T-helper 17 cell (primary cell): ENCODE results near the gene ONECUT2. TPM values are rescaled to one million over a fixed set of nuclear protein-coding genes. Genes with fewer than 3 reads are reported as not detected.
"Not testable (repeated sequence)": the region's sequence is repeated elsewhere in the genome, so short reads cannot be mapped to it uniquely, and the experiment has no call there.

Source experiments
- ATAC-seq: fragments of 150-1000 bp; cut with Tn5 transposase; 2 replicates; pipeline ENCODE4 v1.10.0; 2021; ENCODE audit warnings: mild to moderate bottlenecking, moderate library complexity
- DNase-seq, 3 donors: peaks; one replicate each; pipeline versions ENCODE4 v3.0.0 to v3.0.0-alpha.2; 2020 to 2021
- H3K9me3 ChIP-seq: one replicate; pipeline ENCODE4 v1.7.0; 2013; ENCODE audit warnings: low read length, mild to moderate bottlenecking; ENCODE audit not compliant: control insufficient read depth, poor library complexity, severe bottlenecking
- H3K27ac Mint-ChIP-seq: one replicate; pipeline ENCODE4 v1.8.0; 2022; ENCODE audit warnings: mild to moderate bottlenecking, moderate library complexity, mixed read lengths
- H3K27me3 Mint-ChIP-seq: one replicate; pipeline ENCODE4 v1.8.0; 2022; ENCODE audit warnings: mixed read lengths
- H3K36me3 Mint-ChIP-seq: one replicate; pipeline ENCODE4 v1.8.0; 2022; ENCODE audit warnings: low read depth, mixed read lengths
- H3K4me1 Mint-ChIP-seq: one replicate; pipeline ENCODE4 v1.8.0; 2022; ENCODE audit warnings: mild to moderate bottlenecking, mixed read lengths
- H3K4me3 Mint-ChIP-seq: one replicate; pipeline ENCODE4 v1.8.0; 2022; ENCODE audit warnings: mild to moderate bottlenecking, moderate library complexity, mixed read lengths
- total RNA-seq, 4 donors: library from RNA in 2 of 4; stranded (reverse) in 2 of 4; gene quantifications; one replicate each; pipeline ENCODE4 v1.2.3 and lab custom pipeline; 2022 to 2026

The ONECUT2 gene
- not detected for total RNA-seq
- 0.15 to 0.35 reads per million in 2 donors for total RNA-seq (lab: John Stamatoyannopoulos, UW)

- peaks cover 1% of the 10 kb centered on the region for H3K9me3 ChIP-seq
- Mint-ChIP-seq H3K27me3 (peaks cover 85% of the 10 kb centered on the region), H3K4me3 (peak within 1 kb of the TSS; percentile 83), H3K36me3 (no peaks in the 10 kb centered on the region), H3K27ac (no peak within 1 kb of the TSS), H3K4me1 (peaks cover 7% of the 10 kb centered on the region)
- DNase-seq (peak; percentile 27 to 41 (median 32)), ATAC-seq (peak; percentile 87)
Observed at GRCh38 chr18:57434536-57435494, at the start of gene ONECUT2. Gene ONECUT2, plus strand, starts transcription at chr18:57435374. Its CDS starts 343 bp downstream, at chr18:57435717.

DNA sequence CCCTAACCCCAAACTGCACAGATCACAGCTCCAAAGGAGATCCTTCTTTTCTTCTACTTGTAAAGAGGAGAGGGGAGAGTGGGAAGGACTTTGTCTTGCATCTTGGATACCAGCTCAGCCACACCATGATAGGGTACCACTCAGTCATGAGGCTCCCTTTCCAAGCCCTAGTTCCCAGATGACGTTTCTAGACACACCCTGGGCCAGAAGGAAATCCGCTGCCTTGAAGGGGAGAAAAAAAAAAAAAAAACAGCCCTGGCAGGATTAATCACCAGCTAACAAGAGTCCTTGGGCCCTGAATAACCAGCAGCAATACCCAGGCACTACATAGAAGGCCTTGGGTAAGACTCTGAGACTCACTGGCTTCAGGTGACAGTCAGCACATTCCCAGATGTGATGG lies 45.9 kb upstream of the ONECUT2 start:
- Mint-ChIP-seq H3K4me1 (no peaks in the 10 kb centered on the region), H3K4me3 (no peak overlapping the region), H3K27ac (no peak overlapping the region), H3K27me3 (peaks cover 6% of the 10 kb centered on the region), H3K36me3 (peaks cover 2% of the 10 kb centered on the region)
- H3K9me3 ChIP-seq: no peaks in the 10 kb centered on the region
- no peak for ATAC-seq
- no peak for DNase-seq

DNA sequence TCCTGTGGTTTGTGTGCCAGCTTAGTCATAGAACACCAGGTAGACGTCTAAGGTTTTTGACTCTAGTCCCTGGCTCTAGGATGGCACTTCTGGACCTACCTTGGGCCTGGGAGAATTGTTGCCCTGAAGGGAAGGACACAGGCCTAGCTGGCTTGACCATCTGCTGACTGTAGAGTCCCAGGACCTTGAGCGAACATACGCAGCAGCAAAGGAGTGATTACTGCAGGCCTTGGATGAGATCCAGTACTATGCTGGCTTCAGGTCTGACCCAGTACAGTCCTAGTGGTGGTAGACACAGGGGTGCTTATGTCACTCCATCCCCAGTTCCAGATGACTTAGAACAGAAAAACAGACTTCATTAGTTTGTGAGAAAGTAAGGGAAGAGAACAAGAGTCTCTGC lies 45.1 kb upstream of the ONECUT2 start:
- DNase-seq (no peak), ATAC-seq (no peak)
- Mint-ChIP-seq H3K4me3 (no peak overlapping the region), H3K27me3 (peaks cover 6% of the 10 kb centered on the region), H3K4me1 (no peaks in the 10 kb centered on the region), H3K36me3 (peaks cover 2% of the 10 kb centered on the region), H3K27ac (no peak overlapping the region)
- H3K9me3 ChIP-seq: no peaks in the 10 kb centered on the region

- DNase-seq, H3K9me3 ChIP-seq, H3K27ac Mint-ChIP-seq, H3K27me3 Mint-ChIP-seq, H3K4me3 Mint-ChIP-seq, H3K36me3 Mint-ChIP-seq, H3K4me1 Mint-ChIP-seq, ATAC-seq: not testable (repeated sequence)
Observed at GRCh38 chr18:57394749-57395148, 40.4 kb upstream of the ONECUT2 start.

DNA sequence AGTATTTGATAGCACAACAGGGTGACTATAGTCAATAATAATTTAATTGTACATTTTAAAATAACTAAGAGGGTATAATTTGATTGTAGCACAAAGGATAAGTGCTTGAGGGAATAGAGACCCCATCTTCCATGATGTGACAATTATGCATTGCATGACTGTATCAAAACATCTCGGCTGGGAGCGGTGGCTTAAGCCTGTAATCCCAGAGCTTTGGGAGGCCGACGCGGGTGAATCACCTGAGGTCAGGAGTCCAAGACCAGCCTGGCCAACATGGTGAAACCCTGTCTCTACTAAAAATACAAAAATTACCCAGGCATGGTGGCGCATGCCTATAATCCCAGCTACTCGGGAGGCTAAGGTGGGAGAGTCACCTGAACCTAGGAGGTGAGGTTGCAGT lies 38.3 kb upstream of the ONECUT2 start:
- not testable (repeated sequence) for H3K4me3 Mint-ChIP-seq, H3K27me3 Mint-ChIP-seq, H3K27ac Mint-ChIP-seq, DNase-seq, H3K4me1 Mint-ChIP-seq, H3K36me3 Mint-ChIP-seq, ATAC-seq, H3K9me3 ChIP-seq

GRCh38 chr18:57397440-57398132 lies 37.6 kb upstream of the ONECUT2 start:
- Mint-ChIP-seq H3K27ac (no peak overlapping the region), H3K4me1 (no peaks in the 10 kb centered on the region), H3K27me3 (no peaks in the 10 kb centered on the region), H3K36me3 (peaks cover 2% of the 10 kb centered on the region), H3K4me3 (no peak overlapping the region)
- no peaks in the 10 kb centered on the region for H3K9me3 ChIP-seq
- ATAC-seq: no peak
- DNase-seq: no peak

- H3K9me3 ChIP-seq: no peaks in the 10 kb centered on the region
- no peak for ATAC-seq
- no peak overlapping the region for H3K27ac Mint-ChIP-seq
- no peaks in the 10 kb centered on the region for H3K4me1 Mint-ChIP-seq
- no peak overlapping the region for H3K4me3 Mint-ChIP-seq
- H3K36me3 Mint-ChIP-seq: no peaks in the 10 kb centered on the region
- DNase-seq: no peak
- H3K27me3 Mint-ChIP-seq: no peaks in the 10 kb centered on the region
Observed at GRCh38 chr18:57404345-57404744, 30.8 kb upstream of the ONECUT2 start.

GRCh38 chr18:57409650-57410049 lies 25.5 kb upstream of the ONECUT2 start:
- Mint-ChIP-seq H3K27me3 (no peaks in the 10 kb centered on the region), H3K27ac (no peak overlapping the region), H3K4me3 (no peak overlapping the region), H3K4me1 (no peaks in the 10 kb centered on the region), H3K36me3 (no peaks in the 10 kb centered on the region)
- DNase-seq (no peak), ATAC-seq (no peak)
- H3K9me3 ChIP-seq: no peaks in the 10 kb centered on the region

DNA sequence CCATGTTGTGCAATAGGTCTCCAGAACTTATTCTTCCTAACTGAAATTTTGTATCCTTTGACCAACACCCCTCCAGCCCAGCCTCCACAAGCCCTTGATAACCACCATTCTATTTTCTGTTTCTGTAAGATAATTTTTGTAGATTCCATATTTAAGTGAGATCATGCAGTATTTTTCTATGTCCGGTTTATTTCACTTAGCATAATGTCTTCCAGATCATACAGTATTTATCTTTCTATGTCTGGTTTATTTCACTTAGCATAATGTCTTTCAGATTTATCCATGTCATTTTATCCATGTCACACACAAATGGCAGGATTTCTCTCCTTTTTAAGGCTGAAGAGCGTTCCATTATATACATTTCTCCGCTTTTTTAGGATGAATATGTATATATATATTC lies 24.4 kb upstream of the ONECUT2 start:
- no peak for DNase-seq
- H3K27ac Mint-ChIP-seq: no peak overlapping the region
- no peak for ATAC-seq
- no peaks in the 10 kb centered on the region for H3K4me1 Mint-ChIP-seq
- no peaks in the 10 kb centered on the region for H3K36me3 Mint-ChIP-seq
- H3K9me3 ChIP-seq: no peaks in the 10 kb centered on the region
- no peaks in the 10 kb centered on the region for H3K27me3 Mint-ChIP-seq
- no peak overlapping the region for H3K4me3 Mint-ChIP-seq

DNA sequence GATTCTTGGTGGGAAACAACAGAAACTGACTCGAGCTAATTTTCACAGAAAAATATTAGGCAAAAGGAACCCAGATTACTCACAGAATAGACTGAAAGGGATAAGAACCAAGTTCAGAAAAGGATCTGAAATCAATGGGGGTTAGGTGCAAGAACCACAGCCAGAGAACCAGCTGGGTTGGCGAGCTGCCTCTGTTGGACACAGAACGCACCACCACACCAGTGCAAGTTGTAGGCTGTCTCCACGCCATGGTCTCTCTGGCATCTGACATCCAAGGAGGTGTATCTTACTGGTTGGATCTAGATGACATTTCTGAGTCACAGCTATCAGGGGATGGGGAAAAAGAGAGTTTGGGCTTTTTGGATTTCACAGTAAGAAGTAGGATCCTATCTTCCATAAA lies 18.6 kb upstream of the ONECUT2 start:
- Mint-ChIP-seq H3K4me1 (no peaks in the 10 kb centered on the region), H3K4me3 (no peak overlapping the region), H3K27ac (no peak overlapping the region), H3K36me3 (no peaks in the 10 kb centered on the region), H3K27me3 (no peaks in the 10 kb centered on the region)
- no peak for DNase-seq
- H3K9me3 ChIP-seq: no peaks in the 10 kb centered on the region
- no peak for ATAC-seq

- Mint-ChIP-seq H3K4me3 (no peak overlapping the region), H3K36me3 (no peaks in the 10 kb centered on the region), H3K27ac (no peak overlapping the region), H3K27me3 (peaks cover 34% of the 10 kb centered on the region), H3K4me1 (no peaks in the 10 kb centered on the region)
- peaks cover 3% of the 10 kb centered on the region for H3K9me3 ChIP-seq
- DNase-seq: no peak
- no peak for ATAC-seq
Observed at GRCh38 chr18:57422313-57422872, 12.8 kb upstream of the ONECUT2 start.

DNA sequence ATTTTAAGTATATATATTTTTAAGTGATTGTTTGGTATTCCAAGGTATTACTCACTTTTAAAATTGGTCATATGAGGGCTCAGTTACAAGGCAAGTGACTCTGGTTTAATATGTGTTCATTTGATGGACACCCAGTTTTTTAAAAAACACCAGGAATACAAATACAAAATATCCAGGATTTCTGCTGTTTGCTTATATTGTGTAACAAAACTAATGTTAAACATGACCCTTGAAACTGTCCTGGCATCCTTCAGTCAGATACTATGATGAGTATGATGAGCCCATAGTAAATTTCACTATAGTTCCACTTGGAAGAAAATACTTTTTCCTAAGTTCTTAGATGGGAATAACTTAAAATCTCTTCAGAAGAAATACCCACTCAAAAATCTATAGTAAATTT lies 11.4 kb upstream of the ONECUT2 start:
- Mint-ChIP-seq H3K27me3 (peaks cover 34% of the 10 kb centered on the region), H3K36me3 (no peaks in the 10 kb centered on the region), H3K4me3 (no peak overlapping the region), H3K27ac (no peak overlapping the region), H3K4me1 (no peaks in the 10 kb centered on the region)
- ATAC-seq (no peak), DNase-seq (no peak)
- peaks cover 3% of the 10 kb centered on the region for H3K9me3 ChIP-seq

DNA sequence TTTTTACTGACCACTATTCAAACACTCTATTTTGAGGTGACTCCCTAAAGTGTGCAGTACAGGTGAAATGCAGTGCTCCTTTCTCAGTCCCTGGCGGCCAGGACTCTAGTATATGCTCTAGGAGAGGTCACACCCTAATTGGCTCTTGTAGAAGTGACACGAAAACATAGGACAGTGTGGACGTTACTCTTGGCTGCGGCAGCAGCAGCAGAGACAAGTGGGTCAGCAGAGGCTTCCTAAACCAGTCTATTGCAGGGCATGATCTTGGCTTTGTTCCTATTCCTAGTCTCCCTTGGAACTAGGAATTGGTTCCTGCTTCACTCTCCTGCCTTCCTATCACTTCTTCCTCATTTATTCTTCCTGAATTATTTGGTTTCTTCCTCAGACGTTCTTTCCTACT lies 10.1 kb upstream of the ONECUT2 start:
- no peaks in the 10 kb centered on the region for H3K36me3 Mint-ChIP-seq
- H3K4me1 Mint-ChIP-seq: peaks cover 3% of the 10 kb centered on the region
- H3K9me3 ChIP-seq: peaks cover 3% of the 10 kb centered on the region
- H3K27me3 Mint-ChIP-seq: peaks cover 46% of the 10 kb centered on the region
- H3K27ac Mint-ChIP-seq: no peak overlapping the region
- DNase-seq (no peak), ATAC-seq (no peak)
- H3K4me3 Mint-ChIP-seq: no peak overlapping the region
